ENCODE results near the gene MACROD2.

Gene MACROD2

GRCh38 chr20:15622368-15622767 is 1627.1 kb downstream of the MACROD2 start:
- no peak overlapping the region for H3K4me3 ChIP-seq (ENCODE audit: low read depth, low read length)

GRCh38 chr20:15623215-15623614 is 1627.9 kb downstream of the MACROD2 start:
- H3K4me3 ChIP-seq (ENCODE audit: low read depth, low read length) = no peak overlapping the region

- H3K4me3 ChIP-seq (ENCODE audit: low read depth, low read length) = no peak overlapping the region
Observed at GRCh38 chr20:15625981-15626380, 1630.7 kb downstream of the MACROD2 start.

GRCh38 chr20:15627089-15627488 is 1631.8 kb downstream of the MACROD2 start:
- H3K4me3 ChIP-seq (ENCODE audit: low read depth, low read length) = no peak overlapping the region

- no peak overlapping the region for H3K4me3 ChIP-seq (ENCODE audit: low read depth, low read length)
Observed at GRCh38 chr20:15627501-15627903, 1632.2 kb downstream of the MACROD2 start.

GRCh38 chr20:15628851-15629353 is 1633.6 kb downstream of the MACROD2 start:
- no peak overlapping the region for H3K4me3 ChIP-seq (ENCODE audit: low read depth, low read length)

DNA sequence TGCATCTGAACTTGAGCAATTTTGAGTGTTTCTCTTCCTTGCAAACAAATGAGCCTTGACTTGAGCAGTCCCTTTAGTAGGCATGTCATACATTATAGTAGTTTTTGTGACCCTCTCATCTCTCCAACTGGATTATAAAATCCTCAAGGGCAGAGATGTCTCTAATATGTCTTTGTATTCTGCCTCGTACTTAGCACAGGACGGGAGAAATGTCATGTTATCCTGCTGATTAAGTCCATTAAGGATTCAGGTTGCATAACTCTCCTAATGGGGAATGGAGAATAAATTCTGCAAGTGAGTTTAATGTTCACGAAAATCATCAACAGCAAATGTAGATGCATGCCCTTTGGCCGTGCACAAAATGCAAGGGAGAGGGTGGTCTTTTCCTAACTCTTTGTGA is 1635.0 kb downstream of the MACROD2 start:
- H3K4me3 ChIP-seq (ENCODE audit: low read depth, low read length) = no peak overlapping the region

DNA sequence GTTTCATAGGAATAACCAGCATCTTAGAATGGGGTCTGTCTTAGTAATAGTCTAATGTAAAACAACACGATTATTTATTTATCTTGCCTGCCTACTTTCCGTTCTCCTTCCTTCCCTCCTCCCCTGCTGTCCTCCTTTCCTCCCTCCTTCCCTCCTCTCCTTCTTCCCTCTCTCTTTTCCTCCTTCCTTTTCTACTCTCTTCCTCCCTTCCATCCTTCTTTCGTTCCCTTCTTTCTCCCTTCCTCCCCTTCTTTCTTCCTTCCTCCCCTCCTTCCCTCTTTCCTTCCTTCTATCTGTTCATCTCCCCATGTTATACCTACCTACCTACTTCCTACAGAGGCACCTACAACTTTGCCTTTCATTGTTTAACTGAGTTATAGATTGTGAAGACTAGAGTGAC is 1637.4 kb downstream of the MACROD2 start:
- no peak overlapping the region for H3K4me3 ChIP-seq (ENCODE audit: low read depth, low read length)

DNA sequence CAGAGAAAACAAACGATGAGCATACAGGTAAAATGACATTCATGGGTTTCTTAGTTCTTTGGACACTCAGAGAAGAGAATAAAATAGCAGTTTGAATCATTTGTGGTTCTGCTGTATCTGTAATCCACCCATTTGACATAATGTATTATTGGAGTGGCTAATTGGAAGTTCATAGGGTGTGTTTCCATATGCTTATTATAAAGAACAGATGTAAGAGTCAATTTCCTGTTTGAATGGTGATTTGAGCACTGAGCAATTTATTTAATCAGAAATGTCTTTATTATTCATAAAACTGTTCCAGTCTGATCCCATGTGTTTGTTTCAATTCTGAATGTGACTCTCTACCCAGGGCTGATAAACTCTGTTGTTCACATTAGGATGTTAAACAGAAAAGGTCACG is 1638.8 kb downstream of the MACROD2 start:
- H3K4me3 ChIP-seq (ENCODE audit: low read depth, low read length) = no peak overlapping the region

DNA sequence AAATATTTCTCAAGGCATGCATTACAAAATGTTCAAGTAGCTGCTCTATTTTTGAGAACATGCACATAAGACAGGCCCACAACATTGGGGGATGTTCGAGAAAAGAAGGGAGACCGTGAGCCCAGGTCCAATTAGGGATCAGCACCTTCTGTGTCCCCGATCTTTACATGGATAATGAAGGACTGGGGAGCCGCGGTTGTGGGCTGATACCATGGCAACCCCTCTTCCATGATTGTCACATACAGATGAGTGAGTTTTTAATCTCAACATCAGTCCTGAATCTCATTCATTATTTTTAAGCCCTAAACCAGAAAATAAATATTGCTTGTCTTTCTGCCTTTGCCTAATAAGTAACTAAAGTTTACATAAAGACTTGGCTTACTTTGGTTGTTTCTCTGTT is 1642.2 kb downstream of the MACROD2 start:
- H3K4me3 ChIP-seq (ENCODE audit: low read depth, low read length) = no peak overlapping the region

GRCh38 chr20:15637950-15638754 is 1642.8 kb downstream of the MACROD2 start:
- no peak overlapping the region for H3K4me3 ChIP-seq (ENCODE audit: low read depth, low read length)

DNA sequence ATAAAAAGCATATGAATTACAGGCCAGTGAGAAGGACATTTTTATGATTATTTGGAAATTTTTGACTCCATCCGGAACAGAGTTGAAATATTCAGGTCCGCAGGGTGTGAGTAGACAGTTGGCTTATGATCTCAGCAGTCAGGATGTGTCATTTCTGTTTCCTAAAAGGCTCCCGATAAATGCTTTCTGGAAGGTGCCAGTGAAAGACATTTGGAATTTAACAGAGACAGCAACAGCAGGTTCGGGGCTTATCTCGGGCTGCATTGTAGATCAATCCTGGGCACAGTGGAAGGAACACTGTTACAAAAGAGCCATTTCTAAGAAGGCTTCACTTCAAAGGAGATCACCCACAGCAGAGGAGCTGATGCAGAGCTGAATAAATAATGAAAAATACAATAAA is 1643.5 kb downstream of the MACROD2 start:
- no peak overlapping the region for H3K4me3 ChIP-seq (ENCODE audit: low read depth, low read length)

DNA sequence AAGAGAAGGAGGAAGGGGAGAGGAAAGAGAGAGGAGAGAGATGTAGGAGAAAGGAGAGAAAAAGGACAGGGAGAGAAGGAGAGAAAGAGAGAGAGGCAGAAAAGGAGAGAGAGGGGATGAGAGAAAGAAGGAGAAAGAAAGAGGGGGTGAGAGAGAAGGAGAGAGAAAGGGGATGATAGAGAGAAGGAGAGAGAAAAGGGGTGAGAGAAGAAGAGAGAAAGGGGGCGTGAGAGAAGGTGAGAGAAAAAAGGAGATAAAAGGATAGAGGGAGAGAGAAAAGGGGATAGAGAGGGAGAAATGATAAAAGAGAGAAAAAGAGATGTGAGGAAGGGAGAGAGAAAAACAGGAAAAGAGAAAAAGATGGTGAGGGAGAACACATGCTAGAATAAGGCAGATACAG is 1644.5 kb downstream of the MACROD2 start:
- H3K4me3 ChIP-seq (ENCODE audit: low read depth, low read length) = no peak overlapping the region

GRCh38 chr20:15642109-15642508 is 1646.8 kb downstream of the MACROD2 start:
- H3K4me3 ChIP-seq (ENCODE audit: low read depth, low read length) = no peak overlapping the region

DNA sequence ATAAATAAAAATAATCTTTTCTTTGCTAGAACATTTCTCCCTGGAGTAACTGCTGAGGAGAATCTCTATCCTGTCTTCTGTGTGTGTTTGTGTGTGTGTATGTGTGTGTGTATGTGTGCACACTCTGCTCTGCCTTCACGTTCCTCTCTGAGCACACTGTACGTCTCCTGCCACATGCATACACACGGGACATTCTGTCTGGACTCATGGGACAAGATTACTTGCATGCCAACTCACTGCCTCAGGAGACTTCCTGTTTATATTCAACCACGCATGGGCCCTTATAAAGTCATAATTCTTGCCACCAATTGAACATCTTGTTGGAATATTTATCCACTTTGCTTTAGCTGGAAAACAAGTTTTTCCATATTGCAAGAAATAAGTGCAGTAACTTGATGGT is 1647.4 kb downstream of the MACROD2 start:
- H3K4me3 ChIP-seq (ENCODE audit: low read depth, low read length) = no peak overlapping the region

GRCh38 chr20:15643713-15644112 is 1648.4 kb downstream of the MACROD2 start:
- H3K4me3 ChIP-seq (ENCODE audit: low read depth, low read length) = no peak overlapping the region

- H3K4me3 ChIP-seq (ENCODE audit: low read depth, low read length) = no peak overlapping the region
Observed at GRCh38 chr20:15645816-15646215, 1650.5 kb downstream of the MACROD2 start.

- no peak overlapping the region for H3K4me3 ChIP-seq (ENCODE audit: low read depth, low read length)
Observed at GRCh38 chr20:15653396-15654207, 1658.3 kb downstream of the MACROD2 start.

DNA sequence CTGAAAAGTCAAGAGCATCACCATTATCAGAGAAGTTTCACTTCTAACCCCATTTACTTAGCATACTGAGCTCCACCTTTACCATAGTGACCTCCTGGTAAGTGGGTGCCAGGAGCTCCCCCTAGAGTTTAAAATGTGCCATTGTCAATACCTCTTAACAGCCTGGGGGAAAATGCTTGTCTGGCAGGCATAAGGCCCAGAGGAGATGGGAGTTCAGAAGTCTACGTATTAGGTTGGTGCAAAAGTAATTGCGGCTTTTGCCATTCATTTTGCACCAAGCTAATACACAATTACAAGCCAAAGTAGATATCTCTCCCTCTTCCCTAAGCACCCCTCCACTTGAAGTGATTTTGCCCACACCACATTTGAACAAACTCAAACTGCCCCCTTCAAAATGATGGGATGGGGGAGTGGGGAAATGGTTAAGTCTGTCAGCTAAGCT is 1658.9 kb downstream of the MACROD2 start:
- no peak overlapping the region for H3K4me3 ChIP-seq (ENCODE audit: low read depth, low read length)

DNA sequence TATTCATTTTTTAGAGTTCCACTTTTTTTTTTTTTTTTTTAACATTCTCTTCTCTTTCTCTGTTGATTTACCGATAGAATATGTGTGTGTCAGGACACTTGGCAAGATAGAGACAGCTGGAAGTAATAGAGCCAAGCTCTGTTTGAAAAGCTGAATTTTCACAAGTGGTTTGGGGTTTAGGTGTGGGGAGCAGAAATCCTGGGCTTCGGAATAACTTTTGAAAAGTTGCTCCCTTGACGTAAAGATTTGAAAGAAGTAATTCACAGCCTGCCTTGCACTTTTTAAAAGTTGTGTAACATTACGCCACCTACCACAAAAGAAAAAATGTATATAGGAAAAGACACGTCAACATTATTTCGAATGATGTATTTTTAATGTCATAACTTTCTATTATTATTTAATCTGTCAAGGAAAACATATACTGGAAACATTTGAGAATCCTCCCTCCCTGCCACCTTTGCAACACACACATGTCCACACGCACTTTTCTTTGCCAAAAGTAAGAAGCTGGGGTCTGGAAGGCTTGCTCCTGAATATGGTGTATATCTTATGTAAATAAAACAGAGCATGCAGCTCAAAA is 1660.1 kb downstream of the MACROD2 start:
- no peak overlapping the region for H3K4me3 ChIP-seq (ENCODE audit: low read depth, low read length)

- no peak overlapping the region for H3K4me3 ChIP-seq (ENCODE audit: low read depth, low read length)
Observed at GRCh38 chr20:15656124-15656523, 1660.8 kb downstream of the MACROD2 start.

DNA sequence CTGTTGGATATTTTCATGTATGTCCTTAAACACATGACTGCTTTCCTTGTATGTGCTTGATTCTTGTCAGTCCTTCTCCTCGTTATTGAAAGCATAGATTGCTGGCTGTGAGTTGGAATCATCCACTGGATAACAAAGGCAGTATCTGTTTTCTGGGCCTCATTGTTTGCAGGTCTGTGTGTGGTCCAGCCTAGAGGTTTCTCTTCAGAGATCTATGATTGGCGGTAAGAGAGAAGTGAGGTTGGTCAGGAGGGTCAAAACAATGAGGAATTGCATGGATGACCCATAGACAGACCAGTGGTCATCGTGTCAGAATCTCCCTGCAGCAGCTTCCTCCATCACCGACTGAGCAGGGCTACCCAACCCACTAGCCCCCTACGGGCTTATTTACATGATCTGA is 1663.0 kb downstream of the MACROD2 start:
- H3K4me3 ChIP-seq (ENCODE audit: low read depth, low read length) = no peak overlapping the region

Measured in iPS-11a (cell line).